GM19239 (cell line): ENCODE results near the gene CES4A.
"Not testable (repeated sequence)": the region's sequence is repeated elsewhere in the genome, so short reads cannot be mapped to it uniquely, and the experiment has no call there.

Source experiments
- DNase-seq: peaks from one replicate; pipeline ENCODE4 v3.0.0; 2011; ENCODE audit warnings: low spot score; ENCODE audit not compliant: insufficient read length
- FAIRE-seq: peaks from 2 replicates; lab custom pipeline; 2011; peaks lifted over from hg19 to GRCh38; lab: Jason Lieb, UNC

The CES4A gene

DNA sequence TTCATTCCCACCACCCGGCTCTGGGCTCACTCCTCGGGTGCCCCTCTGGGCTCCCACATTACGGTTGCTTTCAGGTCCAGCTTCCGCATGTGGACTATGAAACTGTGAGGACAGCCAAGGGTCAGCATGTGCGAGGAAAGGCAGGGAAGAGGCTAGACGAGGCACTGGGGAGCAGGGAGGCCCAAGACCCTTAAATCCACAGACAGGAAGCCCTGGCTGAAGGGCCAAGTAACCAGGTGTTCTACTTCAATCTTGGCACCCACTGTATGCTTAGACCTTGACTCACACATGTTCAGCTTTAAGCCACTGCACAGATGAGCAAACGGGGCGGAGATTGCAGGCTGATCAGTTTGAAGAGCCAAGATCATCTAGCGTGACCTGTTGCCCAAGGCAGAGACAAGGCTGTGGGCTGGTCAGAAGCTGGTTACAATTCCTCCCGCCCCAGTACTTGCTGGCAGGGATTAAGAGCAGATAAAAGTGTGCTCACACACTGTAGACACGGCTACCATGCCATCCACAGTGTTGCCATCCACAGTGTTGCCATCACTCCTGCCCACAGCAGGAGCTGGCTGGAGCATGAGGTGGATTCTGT lies at the start of gene CES4A:
CES4A (plus strand) TSS at position 393 of the 592 bp plus-strand sequence; CDS start at position 577, 184 bp downstream.
- DNase-seq, result no peak
- FAIRE-seq, result no peak

DNA sequence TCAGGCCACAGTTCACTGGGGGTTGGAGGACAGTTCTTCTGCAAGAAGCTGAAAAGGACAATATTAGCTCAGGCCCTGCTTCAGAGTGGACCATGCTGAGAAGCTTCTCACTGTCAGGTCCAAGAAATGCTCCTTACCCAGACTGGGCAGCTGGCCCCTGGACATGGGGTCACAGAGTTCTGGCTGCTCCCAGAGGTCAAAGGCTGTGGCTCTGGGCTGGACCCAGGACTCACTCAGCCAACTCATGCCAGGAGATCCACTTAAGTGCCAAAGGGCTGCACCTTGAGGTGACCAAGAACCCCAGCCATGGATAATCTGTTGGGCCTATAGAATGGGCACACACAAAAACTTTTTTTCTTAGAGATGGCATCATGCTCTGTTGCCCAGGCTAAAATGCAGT lies 49.0 kb upstream of the CES4A start:
- DNase-seq (no peak), FAIRE-seq (no peak)

DNA sequence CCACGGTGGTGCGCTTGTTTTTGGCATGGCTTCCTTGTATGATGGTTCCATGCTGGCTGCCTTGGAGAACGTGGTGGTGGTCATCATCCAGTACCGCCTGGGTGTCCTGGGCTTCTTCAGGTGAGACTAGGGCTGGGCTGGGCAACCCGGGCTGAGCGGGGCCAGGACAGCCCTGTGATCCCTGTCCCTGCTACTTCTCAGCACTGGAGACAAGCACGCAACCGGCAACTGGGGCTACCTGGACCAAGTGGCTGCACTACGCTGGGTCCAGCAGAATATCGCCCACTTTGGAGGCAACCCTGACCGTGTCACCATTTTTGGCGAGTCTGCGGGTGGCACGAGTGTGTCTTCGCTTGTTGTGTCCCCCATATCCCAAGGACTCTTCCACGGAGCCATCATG lies 48.2 kb upstream of the CES4A start:
- no peak for DNase-seq
- FAIRE-seq, result no peak

DNA sequence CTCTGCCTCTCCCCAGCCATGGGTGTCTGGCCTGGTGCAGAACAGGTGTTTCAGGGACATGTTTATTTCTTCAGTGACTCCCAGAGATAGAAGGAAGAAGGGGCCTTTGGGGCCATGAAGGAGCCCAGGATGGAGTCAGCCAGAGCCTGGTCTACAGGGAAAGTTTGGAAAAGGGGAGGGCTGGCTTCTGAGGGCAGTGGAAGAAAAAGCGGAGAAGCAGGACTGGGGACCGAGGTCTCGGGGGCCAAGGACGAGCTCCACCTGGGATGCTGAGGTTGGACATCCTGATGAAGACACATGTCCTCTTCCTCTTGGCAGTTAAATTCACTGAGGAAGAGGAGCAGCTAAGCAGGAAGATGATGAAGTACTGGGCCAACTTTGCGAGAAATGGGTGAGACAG lies 45.4 kb upstream of the CES4A start:
- no peak for FAIRE-seq
- DNase-seq, result no peak

DNA sequence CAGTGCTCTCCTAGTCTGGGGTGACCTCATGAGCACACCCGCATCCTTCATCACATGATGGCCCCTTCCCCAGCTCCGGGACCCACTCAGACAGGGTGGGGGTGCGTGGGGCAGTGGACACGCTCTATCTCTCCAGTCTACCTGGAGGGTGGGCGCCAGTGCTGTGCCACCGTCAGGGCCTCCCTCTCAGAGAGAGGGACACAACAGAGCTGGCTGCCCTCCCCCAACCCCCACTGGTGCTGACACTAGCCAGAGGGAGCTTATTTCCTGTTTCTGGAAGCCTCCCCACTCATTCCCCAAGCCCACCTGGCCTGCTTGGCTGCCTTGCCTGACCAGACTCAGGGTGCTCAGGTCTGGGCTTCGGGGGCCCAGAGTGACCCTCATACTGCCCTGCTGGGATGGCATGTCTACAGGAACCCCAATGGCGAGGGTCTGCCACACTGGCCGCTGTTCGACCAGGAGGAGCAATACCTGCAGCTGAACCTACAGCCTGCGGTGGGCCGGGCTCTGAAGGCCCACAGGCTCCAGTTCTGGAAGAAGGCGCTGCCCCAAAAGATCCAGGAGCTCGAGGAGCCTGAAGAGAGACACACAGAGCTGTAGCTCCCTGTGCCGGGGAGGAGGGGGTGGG lies 44.8 kb upstream of the CES4A start:
- DNase-seq, result no peak
- FAIRE-seq, result no peak

DNA sequence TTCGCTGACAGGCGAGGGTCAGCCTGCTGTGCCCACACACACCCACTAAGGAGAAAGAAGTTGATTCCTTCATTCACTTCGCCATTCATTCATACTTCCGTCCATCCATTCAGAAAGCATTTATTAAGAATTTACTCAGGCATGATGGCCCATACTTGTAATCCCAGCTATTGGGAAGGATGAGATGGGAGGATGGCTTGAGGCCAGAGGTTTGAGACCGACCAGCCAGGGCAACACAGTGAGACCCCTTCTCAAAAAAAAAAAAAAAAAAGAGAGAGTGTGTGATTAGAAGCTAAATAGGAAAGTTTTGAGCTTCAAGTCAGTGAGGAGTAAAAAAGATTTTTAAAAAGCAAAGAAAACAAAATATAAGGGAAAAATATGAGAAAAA lies 44.3 kb upstream of the CES4A start:
- no peak for FAIRE-seq
- no peak for DNase-seq

DNA sequence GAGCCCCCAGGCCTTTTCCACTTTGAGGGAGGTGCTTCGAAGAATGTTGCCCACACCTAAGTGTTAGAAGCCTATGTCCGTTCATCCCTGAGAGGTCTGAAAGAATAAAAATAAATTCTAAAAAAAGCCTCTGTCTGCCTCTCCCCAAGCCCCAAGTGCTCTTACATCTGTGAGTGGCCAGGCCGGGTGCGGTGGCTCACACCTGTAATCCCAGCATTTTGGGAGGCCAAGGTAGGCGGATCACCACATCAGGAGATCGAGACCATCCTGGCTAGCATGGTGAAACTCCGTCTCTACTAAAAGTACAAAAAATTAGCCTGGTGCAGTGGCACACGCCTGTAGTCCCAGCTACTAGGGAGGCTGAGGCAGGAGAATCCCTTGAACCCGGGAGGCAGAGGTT lies 43.4 kb upstream of the CES4A start:
- FAIRE-seq, DNase-seq: not testable (repeated sequence)

DNA sequence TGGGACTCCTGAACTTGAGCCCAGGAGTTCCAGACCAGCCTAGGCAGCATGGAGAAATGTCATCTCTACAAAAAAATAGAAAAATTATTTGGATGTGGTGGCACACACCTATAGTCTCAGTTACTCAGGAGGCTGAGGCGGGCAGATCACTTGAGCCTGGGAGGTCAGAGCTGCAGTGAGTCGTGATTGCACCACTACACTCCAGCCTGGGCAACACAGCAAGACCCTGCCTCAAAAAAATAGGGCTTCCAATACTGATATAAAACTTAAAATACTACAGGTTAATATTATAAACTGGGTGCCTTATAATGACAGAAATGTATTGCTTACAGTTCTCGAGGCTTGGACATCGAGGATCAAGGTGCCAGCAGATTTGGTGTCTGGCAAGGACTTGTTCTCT lies 42.5 kb upstream of the CES4A start:
- DNase-seq (no peak), FAIRE-seq (no peak)

DNA sequence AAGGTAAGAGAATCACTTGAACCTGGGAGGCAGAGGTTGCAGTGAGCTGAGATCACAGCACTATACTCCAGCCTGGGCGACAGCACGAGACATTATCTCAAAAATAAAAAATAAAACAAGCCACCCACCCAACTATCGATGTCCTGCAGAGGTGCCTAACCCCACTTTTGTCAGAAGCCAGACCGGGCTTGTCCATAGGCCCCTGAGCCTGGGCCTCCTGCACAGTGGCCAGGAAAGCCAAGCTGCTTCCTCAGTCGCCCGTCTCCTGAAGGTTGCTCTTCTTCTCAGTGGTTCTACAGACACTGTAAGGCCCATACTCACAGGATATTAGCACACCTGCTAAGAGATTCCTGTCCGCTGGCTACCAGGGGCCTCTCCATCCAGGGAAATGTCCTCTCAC lies 41.8 kb upstream of the CES4A start:
- no peak for FAIRE-seq

DNA sequence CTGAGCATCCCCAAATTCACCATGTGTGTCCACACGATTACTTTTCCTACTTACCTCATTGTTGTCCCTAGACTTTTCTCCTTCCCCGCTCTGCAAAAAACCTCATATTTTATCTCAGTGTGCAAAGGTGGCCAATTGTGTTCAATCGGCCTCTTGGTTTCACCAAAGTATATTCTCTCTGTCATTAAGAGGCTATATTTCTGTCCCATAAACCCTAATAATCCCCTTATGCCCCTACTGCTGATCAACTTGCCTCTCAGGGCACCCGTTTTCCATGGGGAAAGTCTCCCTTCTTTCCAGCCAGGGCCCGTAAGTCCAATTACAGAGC lies 41.5 kb upstream of the CES4A start:
- FAIRE-seq, result no peak

More for the DNA sequence above, 41.8 kb upstream of the CES4A start:
- DNase-seq, result no peak

DNA sequence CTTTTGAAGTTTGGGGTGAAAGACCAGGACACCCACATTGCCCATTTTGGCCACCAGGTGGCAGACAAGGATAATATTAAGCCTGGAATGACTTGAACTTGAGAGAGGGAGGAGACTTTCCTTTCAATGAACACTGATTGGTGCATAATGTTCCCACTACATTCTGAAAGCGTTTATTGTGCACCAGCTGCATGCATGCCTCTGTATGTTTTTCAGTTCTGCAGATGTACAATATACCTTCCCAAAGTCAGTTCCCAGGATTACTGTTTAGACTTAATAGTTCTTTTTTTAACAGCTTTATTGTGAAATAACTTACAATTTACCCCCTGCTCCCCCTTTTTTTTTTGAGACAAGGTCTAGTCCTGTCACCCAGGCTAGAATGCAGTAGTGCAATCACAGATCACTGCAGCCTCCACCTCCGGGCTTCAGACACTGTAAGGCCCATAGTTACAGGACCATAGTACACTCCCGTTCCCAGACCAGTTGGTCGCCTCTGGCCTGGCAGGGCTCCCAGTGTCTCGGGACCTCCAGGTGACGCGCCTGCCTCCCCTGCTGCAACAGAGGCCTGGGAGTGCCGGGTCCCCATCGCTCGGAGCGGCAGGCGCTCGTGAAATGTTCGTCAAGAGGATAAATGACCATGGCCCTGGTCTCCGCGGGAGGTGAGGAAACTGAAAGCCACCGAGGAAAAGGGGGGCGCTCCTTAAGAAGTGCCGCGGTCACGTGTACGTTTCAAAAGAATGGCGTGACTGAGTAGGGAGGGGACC lies 40.9 kb upstream of the CES4A start:
- DNase-seq (peak; percentile 82), FAIRE-seq (peak; percentile 96)

More for the DNA sequence above, 41.5 kb upstream of the CES4A start:
- no peak for DNase-seq

DNA sequence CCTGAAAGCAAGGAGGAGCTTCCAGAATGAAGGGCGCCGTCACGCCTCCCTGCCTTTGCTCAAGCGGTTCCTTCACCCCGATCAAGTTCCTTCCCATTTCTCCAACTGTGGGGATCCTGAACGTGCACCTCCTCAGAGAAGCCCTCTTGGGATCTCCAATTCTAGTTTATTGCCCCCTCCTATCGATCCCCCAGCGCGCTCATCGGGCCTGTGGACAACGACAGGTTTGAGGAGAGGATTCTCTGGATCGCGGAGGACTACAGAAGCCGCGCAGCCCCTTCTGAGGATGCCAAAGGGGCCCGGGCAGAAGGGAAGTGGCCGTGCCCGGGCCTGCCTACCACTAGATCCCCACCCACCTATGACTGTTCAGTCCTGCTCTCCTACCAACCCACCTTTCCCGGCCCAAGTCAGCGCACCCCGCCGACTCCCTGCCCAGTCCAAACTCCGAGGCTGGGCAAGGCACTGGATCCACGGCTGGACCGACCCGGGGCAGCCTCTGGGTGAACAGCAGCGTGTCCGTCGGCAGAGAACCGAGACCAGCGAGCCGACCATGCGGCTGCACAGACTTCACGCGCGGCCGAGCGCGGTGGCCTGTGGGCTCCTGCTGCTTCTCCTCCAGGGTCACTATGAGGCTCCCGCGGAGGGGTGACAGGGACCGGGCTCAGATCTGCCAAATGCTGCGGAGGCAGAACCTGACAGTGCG lies 40.1 kb upstream of the CES4A start:
- no peak for DNase-seq
- FAIRE-seq, result peak; percentile 76

DNA sequence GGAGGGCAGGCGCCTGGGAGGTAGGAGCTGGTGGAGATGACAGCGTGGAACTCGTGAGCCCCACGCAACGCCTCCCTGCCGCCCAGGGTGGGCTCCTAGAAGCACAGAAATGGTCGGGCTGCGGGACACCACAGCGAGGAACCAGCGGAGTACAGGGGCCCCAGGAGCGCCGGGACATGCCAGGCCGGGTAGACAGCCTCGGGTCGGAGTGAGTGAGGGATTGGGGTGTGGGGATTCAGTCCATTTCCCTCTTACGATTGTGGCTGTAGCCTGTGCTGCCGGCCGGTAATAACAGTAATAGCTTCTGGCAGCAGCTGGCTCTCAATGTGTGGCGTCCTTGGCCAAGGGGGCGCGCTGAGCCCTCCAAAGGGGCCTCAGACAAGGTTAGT lies 39.6 kb upstream of the CES4A start:
- DNase-seq (no peak), FAIRE-seq (no peak)

DNA sequence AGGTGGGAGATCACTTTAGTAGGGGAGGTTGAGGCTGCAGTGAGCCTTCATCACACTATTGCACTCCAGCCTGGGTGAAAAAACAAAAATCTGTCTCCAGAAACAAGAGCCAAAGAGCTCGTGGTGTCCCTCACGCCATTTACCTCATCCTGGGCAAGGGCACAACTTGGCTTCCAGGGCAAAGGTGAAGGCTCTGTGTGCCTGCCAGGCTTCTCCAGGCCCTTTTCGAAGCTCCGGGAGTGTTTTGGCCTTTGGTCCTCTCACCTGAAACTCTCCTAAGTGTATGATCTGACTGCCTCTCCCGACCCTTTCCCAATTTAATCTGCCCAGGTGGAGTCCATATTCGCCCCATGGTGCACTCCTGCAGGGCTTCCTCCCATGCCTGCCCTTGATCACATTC lies 38.9 kb upstream of the CES4A start:
- FAIRE-seq, result no peak
- DNase-seq, result no peak

DNA sequence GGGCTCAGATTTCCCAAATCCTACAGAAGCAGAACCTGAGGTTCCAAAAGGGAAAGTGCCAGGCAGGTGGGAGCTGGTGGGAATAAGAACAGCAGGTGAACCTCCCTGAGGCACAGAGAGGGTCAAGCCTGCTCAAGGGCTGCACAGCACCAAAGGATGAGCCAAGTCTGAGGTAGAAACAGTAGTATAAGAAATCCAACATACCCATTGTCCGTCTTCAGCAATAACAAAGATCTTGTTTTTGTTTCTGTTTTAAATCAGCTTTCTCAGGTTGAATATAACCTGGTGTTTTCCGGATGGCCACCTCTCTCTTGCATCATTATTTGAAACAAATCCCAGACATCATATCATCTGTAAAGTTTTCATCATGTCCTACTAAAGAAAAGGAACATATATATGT lies 38.0 kb upstream of the CES4A start:
- FAIRE-seq (no peak), DNase-seq (no peak)

DNA sequence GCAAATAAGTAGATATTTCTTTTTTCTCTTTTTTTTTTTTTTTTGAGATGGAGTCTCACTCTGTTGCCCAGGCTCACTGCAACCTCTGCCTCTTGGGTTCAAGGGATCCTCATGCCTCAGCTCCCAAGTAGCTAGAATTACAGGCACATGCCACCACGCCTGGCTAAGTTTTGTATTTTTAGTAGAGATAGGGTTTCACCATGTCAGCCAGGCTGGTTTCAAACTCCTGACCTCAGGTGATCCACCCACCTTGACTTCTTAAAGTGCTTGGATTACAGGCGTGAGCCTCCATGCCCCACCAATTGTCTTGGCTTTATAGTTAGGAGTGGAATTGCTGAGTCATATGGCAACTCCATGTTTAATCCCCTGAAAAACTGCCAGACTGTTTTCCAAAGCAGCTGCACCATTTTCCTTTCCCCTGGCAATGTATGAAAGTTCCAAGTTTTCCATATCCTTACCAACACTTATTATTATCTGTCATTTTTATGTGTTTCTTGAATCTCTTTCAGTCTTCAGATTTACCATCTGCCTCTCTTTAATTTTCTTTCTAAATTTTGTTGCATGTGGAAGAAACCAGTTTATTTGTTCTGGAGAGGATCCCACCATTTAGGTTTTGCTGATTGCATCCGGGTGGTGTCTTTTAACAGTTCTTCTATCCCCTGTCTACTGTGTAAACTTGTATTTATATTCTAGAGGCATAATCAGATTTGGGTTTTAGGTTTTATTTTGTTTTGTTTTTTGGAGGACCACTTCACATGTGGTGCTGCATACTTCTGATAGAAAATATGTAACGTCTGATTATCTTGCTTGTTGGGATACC lies 37.2 kb upstream of the CES4A start:
- no peak for DNase-seq
- no peak for FAIRE-seq

DNA sequence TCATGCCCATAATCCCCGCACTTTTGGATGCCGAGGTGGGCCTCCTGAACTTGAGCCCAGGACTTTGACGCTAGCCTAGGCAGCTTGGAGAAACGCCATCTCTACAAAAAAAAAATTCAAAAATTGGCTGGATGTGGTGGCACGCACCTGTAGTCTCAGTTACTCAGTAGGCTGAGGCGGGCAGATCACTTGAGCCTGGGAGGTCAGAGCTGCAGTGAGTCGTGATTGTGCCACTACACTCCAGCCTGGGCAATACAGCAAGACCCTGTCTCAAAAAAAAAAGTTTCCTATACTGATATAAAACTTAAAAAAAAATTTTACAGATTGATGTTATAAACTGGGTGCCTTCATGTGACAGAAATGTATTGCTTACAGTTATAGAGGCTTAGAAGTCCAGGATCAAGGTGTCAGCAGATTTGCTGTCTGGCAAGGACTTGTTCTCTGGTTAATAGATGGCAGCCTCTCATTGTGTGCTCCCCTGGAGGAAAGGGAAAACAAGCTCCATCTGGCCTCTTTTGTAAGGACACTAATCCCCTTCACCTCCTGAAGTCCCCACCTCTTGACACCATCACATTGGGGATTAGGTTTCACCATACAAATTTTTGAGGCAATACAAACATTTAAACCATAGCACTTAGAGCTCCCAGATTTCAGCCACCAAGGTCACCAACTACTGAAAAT lies 35.8 kb upstream of the CES4A start:
- FAIRE-seq, result no peak

DNA sequence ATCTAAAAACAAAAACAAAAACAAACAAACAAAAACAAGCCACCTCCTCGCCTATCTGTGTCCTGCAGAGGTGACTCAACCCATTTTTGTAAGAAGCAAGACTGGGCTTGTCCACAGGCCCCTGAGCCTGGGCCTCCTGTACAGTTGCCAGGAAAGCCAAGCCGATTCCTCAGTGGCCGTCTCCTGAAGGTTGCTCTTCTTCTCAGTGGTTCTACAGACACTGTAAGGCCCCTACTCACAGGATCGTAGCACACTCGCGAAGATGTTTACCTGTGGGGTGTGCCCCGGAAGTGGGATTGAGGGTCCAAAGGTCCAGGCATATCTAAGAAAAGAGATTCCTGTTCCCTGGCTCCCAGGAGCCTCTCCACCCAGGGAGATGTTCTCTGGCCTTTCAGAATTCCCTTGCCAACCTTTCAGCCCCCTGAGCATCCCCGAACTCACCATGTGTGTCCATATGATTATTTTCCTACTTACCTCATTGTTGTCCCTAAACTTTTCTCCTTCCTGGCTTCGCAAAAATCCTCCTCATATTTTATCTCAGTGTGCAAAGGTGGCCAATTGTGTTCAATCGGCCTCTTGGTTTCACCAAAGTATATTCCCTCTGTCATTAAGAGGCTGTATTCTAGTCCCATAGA lies 34.8 kb upstream of the CES4A start:
- no peak for FAIRE-seq
- no peak for DNase-seq

More for the DNA sequence above, 35.8 kb upstream of the CES4A start:
- no peak for DNase-seq

DNA sequence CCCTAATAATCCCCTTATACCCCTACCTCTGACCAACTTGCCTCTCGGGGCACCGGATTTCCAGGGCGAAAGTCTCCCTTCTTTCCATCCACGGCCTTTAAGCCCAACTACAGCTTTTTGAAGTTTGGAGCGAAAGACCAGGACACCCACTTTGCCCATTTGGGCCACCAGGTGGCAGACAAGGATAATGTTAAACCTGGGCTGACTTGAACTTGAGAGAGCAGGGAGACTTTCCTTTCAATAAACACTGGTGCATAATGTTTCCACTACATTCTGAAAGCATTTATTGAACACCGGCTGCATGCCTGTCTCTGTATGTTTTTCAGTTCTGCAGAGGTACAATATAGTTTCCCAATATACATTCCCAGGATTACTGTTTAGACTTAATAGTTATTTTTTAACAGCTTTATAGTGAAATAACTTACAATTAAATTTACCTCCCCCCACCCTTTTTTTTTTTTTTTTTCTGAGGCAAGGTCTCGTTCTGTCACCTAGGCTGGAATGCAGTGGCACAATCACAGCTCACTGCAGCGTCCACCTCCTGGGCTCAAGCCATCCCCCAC lies 34.2 kb upstream of the CES4A start:
- peak; percentile 58 for DNase-seq
- peak; percentile 88 for FAIRE-seq
